LNCaP clone FGC (cell line): ENCODE data around the gene TMEM88.

Source experiments
- DNase-seq: peaks from one replicate; pipeline ENCODE4 v3.0.0-alpha.2; 2011; ENCODE audit warnings: low read depth
- H3K4me3 ChIP-seq: 2 replicates; pipeline ENCODE4 v1.5.1; 2011; ENCODE audit warnings: mild to moderate bottlenecking, low read depth, low read length, control low read depth
- CTCF ChIP-seq: IDR thresholded peaks from 2 replicates; pipeline ENCODE4 v1.5.1; 2012; ENCODE audit warnings: mild to moderate bottlenecking; ENCODE audit not compliant: control insufficient read depth, insufficient read depth; ENCODE audit errors: extremely low read depth

Gene TMEM88

GRCh38 chr17:7884581-7885366 is 29.9 kb downstream of the TMEM88 start:
- TF ChIP-seq CTCF: no peak
- DNase-seq: no peak
- peak overlapping the region; percentile 77 for H3K4me3 ChIP-seq

GRCh38 chr17:7885367-7886226 is 30.7 kb downstream of the TMEM88 start:
- no peak for DNase-seq
- 0 out of 2 replicates have a peak, but pooled peaks have one; percentile 14 for TF ChIP-seq CTCF
- peak overlapping the region; percentile 77 for H3K4me3 ChIP-seq

- TF ChIP-seq CTCF: peak; percentile 5; the same call in 1 of the 2 replicates
These were observed 31.6 kb downstream of the TMEM88 start for GRCh38 chr17:7886227-7887037.

GRCh38 chr17:7887038-7887481 is 32.2 kb downstream of the TMEM88 start:
- peak overlapping the region; percentile 77 for H3K4me3 ChIP-seq
- peak; percentile 25; the same call in 1 of the 2 replicates for TF ChIP-seq CTCF
- no peak for DNase-seq

More at GRCh38 chr17:7886227-7887037, 31.6 kb downstream of the TMEM88 start:
- H3K4me3 ChIP-seq: peak overlapping the region; percentile 77
- no peak for DNase-seq

GRCh38 chr17:7887482-7888183 is 32.8 kb downstream of the TMEM88 start:
- H3K4me3 ChIP-seq: peak overlapping the region; percentile 50
- no peak for TF ChIP-seq CTCF
- peak; percentile 99 for DNase-seq
